Hepatic stellate cell (primary cell): ENCODE results near the gene SCN11A.
A peak's percentile ranks its signal among the peaks of the same experiment; 100 is the strongest.
"Not testable (repeated sequence)": the region's sequence is repeated elsewhere in the genome, so short reads cannot be mapped to it uniquely, and the experiment has no call there.

Experiments used
- DNase-seq: peaks from one replicate; pipeline ENCODE4 v3.0.0; 2011; ENCODE audit warnings: low spot score

Gene SCN11A

GRCh38 chr3:39065197-39065596 lies 13.5 kb upstream of the SCN11A start:
- peak; percentile 47 for DNase-seq

GRCh38 chr3:39064646-39065045 lies 12.9 kb upstream of the SCN11A start:
- DNase-seq = peak; percentile 13

DNA sequence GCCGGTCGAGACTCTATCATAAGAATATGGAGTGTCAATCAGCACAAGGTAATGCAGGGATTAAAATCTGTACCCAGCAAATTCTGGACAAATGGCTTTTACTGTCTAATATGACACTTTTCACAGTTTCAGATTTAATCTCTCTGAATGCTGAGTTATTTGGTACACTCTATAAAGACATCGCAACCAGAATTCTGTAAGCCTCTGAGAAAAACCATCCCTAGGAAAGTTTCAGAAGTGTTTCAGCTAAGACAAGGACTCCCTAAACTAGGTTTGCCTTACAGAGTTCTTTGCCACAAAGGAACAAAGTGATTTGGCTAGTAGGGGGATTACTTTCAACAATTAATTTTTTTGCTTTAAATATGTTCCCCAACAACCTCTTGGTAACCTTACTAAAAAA lies 11.4 kb upstream of the SCN11A start:
- no peak for DNase-seq

DNA sequence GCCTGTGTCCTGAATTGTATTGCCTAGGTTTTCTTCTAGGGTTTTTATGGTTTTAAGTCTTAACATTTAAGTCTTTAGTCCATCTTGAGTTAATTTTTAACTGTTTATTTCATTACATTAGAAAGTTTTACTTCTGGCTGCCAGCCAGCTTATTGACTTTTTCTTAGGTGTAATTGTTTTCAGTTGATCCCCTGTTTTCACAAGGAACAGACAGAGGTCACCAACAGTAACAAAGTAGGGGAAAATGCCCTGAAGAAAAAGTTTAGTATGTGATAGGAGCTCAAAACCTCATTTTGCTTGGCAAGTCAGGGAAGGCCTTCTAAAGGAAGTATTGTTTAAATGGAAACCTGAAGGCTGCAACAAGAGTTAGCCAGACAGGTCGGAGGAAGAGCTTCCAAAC lies 10.4 kb upstream of the SCN11A start:
- DNase-seq = no peak

DNA sequence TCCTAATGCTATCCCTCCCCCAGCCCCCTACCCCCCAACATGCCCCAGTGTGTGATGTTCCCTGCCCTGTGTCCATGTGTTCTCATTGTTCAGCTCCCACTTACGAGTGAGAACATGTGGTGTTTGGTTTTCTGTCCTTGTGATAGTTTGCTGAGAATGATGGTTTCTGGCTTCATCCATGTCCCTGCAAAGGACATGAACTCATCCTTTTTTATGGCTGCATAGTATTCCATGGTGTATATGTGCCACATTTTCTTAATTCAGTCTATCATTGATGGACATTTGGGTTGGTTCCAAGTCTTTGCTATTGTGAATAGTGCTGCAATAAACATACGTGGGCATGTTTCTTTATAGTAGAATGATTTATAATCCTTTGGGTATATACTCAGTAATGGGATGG lies 9.5 kb upstream of the SCN11A start:
- DNase-seq = not testable (repeated sequence)

- DNase-seq = peak; percentile 29
These were observed 4.4 kb upstream of the SCN11A start for GRCh38 chr3:39056151-39056550.

- no peak for DNase-seq
These were observed 2.0 kb upstream of the SCN11A start for GRCh38 chr3:39053696-39054095.

DNA sequence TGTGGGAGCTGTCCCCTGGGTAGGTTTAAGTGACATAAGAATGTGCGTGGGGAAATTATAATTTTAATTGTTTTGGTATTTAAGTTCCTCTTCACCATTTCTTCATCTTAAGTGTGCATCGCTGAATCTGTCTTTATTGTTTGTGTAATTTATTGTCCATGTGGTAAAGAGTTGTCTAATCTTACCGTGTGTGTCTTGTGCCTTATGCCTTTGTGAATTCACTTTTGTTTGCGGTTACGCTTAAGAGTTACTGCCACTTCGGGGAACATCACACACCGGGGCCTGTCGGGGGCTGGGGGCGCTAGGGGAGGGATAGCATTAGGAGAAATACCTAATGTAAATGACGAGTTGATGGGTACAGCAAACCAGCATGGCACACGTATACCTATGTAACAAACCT lies 839 bp upstream of the SCN11A start:
- DNase-seq = no peak

GRCh38 chr3:39050029-39050428 lies 1.7 kb downstream of the SCN11A start:
- no peak for DNase-seq

DNA sequence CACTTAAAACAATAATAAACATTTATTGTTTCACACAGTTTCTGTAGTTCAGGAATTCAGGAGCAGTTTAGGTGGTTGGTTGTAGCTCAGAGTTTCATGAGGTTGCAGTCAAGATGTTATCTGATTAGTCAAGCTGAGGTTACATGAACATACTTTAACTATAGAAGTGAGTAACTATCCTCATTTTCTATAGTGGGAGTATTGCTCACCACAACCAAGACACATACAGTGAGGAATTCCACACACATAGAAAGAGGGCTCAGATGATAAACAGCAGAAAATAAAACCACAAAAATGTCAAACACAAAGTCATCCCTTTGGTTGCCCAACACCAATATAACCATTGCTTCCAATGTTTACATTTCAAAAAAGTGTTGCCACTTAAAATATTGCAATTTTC lies 13.6 kb downstream of the SCN11A start:
- DNase-seq = no peak

- no peak for DNase-seq
These were observed 22.2 kb downstream of the SCN11A start for GRCh38 chr3:39029556-39029955.

- DNase-seq = no peak
These were observed 23.2 kb downstream of the SCN11A start for GRCh38 chr3:39028546-39028945.

DNA sequence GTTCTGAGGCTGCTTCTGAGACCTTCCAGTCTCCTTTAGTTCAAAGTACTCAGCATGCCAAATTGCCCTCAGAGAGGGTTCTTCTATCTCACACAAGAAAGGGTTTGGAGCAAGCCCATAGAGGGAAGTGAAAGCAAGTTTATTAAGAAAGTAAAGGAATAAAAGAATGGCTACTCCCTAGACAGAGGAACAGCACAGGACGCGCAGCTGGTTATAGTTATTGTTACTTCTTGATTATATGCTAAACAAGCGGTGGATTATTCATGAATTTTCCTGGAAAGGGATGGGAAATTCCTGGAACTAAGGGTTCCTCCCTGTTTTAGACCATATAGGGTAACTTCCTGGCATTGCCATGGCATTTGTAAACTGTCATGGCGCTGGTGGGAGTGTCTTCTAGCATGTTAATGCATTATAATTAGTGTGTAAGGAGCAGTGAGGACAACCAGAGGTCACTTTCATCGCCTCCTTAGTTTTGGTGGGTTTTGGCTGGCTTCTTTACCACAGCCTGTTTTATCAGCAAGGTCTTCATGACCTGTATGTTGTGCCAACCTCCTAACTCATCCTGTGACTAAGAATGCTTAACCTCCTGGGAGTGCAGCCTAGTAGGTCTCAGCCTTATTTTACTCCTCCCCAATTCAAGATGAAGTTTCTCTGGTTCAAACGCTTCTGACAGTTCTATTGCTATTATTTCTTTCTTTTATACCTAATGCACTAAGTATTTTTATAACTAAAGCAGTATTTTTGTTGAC lies 26.3 kb downstream of the SCN11A start:
- no peak for DNase-seq

- no peak for DNase-seq
These were observed 27.2 kb downstream of the SCN11A start for GRCh38 chr3:39024497-39024896.

DNA sequence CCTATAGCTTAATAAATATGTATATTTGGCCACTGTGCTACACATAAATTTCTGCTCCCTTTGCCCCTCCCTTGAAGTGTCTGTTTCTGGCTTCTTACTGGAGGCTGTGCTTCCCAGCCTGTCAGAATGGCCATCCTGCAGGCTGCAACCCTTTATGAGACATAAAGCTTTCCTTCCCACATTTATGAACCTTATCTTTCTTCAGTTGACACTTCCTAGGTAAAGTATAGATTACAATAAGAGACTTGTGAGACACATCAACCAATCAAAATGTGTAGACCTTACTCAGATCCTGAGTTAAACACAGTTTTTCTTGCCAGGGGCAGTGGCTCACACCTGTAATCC lies 29.5 kb downstream of the SCN11A start:
- DNase-seq = no peak

DNA sequence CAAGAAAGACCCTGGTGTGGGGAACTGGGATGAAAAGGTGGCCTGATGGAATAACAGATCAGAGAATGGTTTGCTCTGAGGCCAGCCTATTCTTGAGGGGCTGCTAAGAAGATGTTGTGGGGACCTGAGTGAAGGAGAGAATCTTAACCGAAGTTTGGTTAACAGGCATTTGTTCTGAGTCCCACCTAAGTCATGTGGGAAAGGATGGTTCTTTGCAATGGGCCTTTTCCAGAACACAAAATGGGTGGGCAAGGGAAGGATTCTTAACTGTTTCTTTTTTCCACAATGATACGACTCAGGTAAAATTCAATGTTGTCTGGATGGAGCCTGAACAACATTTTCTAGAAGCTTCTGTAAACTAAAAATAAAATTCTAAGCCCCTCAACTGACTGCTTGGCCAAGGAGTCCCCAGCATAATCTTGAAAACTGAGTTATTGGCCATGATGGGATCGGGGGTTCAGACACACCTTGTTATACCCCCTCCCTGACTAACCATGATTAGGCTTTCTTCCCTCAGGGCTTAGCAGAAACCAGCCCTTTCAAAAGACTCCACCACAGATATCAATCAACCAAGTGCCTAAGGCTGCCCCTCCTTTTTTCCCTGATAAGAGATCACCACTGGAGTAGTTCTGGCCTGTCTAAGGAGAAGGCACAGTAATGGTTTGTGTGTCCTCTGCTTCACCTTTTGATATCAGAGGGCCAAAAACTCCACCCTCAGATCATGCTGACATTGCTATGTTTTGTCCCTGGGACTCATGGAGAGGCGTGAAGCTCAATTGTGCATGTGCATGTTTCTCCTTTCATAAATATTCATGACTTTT lies 30.1 kb downstream of the SCN11A start:
- DNase-seq = no peak

- no peak for DNase-seq
These were observed 30.7 kb downstream of the SCN11A start for GRCh38 chr3:39021029-39021428.

DNA sequence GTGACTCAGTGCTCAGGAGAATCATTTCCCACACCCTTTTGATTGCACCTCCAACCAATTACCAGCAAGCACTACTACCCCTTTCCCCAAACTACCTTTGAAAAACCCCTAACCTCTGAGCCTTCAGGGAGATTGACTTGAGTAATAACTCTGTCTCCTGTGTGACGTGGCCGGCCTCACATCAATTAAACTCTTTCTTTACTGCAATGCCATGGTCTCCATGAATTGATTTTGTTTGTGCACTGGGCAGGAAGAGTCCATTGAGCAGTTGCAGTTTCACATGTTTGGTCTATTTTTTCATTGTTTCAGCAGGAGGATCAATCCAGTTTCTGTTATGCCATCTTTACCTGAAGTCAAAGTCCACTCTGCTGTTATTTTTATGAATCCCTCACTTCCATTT lies 32.4 kb downstream of the SCN11A start:
- no peak for DNase-seq

- DNase-seq = no peak
These were observed 36.3 kb downstream of the SCN11A start for GRCh38 chr3:39015418-39015817.

DNA sequence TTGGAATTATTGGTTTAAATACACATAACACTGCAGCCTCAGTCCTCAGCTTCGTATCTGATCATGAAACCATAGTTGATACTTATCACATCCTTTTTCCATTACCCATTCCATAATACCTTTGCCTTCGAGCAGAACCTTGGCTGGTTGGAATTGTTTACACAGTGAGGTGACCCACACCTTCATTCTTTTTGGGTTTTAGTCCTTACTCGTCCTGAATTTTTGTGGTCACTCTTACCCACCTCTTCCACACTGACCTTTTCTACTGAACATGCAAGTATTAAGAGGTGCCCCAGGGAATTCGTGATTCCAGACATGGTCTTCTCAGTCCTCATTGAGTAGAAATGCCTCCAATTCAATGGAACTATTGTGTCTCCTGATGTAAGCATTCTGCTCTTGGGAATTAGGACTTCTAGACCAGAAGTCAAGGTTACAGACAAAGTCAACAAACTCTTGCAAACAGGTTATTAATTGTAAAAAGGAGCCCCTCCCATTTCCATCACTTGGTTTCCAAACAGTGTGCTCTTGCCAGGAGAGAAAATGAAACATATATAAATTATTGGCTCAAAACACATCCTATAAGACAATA lies 37.7 kb downstream of the SCN11A start:
- no peak for DNase-seq

- no peak for DNase-seq
These were observed 38.5 kb downstream of the SCN11A start for GRCh38 chr3:39013289-39013688.

GRCh38 chr3:39011191-39011736 lies 40.5 kb downstream of the SCN11A start:
- no peak for DNase-seq

DNA sequence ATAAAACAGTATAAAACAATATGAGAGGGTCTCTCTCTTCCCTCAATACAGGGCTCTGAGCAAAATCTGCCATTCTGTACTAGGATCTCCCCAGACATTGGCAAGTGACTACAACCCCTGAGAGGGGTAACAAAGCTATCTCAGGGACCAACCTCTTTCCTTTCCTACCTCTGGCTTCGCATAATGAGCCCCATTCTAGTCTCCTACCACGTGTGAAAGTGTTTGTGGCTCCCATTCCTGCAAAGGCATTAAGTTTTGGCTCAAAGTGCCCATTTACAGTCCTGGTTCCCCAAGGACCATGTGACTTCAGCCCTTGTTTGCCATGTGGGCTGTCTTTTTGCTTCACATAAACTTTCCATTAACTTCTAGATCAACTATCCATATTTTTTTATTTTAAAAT lies 46.4 kb downstream of the SCN11A start:
- no peak for DNase-seq
